Calu3 (cell line): ENCODE data around the gene GRIN1. TPM values are rescaled to one million over a fixed set of nuclear protein-coding genes. Genes with fewer than 3 reads are reported as not detected.

ENCODE experiments used
- BruUV-seq: library from RNA; stranded (reverse); fragments of 400-500 nt; replicated peaks from 2 replicates; lab custom pipeline; 2021; lab: Mats Ljungman, UMichigan
- CTCF ChIA-PET: fragments of 300-600 bp; sonication (Branson Sonifier 250); formaldehyde crosslinking; loops from one replicate; lab custom pipeline; 2022; ENCODE audit warnings: antibody characterized with exemption; lab: Charles Lee
- DNase-seq: peaks from one replicate; pipeline ENCODE4 v3.0.0; 2022
- H3K27ac Mint-ChIP-seq: one replicate; pipeline ENCODE4 v1.8.0; 2022; ENCODE audit warnings: mixed read lengths; ENCODE audit not compliant: unreplicated experiment
- H3K27me3 Mint-ChIP-seq: one replicate; pipeline ENCODE4 v1.8.0; 2022; ENCODE audit warnings: mixed read lengths; ENCODE audit not compliant: unreplicated experiment
- H3K36me3 Mint-ChIP-seq: one replicate; pipeline ENCODE4 v1.8.0; 2022; ENCODE audit warnings: mild to moderate bottlenecking, moderate library complexity, mixed read lengths; ENCODE audit not compliant: insufficient read depth, unreplicated experiment
- H3K4me1 Mint-ChIP-seq: one replicate; pipeline ENCODE4 v1.8.0; 2022; ENCODE audit warnings: mild to moderate bottlenecking, low read depth, mixed read lengths; ENCODE audit not compliant: unreplicated experiment
- H3K4me3 Mint-ChIP-seq: one replicate; pipeline ENCODE4 v1.8.0; 2022; ENCODE audit warnings: mild to moderate bottlenecking, low read depth, moderate library complexity, mixed read lengths; ENCODE audit not compliant: unreplicated experiment
- H3K9me3 Mint-ChIP-seq: one replicate; pipeline ENCODE4 v1.8.0; 2022; ENCODE audit warnings: low read depth, mixed read lengths; ENCODE audit not compliant: unreplicated experiment
- CTCF ChIP-seq: fragments of 200-600 bp; IDR thresholded peaks from one replicate; pipeline ENCODE4 v1.8.0; 2022; ENCODE audit warnings: antibody characterized with exemption; ENCODE audit not compliant: unreplicated experiment
- intact Hi-C: fragments of 100-400 bp; cut with micrococcal nuclease; formaldehyde crosslinking; loops from one replicate; pipeline ENCODE4 v1.10.0; 2022; ENCODE audit not compliant: unreplicated experiment
- total RNA-seq: library from RNA; stranded (reverse); gene quantifications from 2 replicates; pipeline ENCODE4 v1.2.3, GENCODE V29; 2022

Gene GRIN1
- total RNA-seq, 1 experiment from 2014 or later: 0.54 TPM

- Mint-ChIP-seq H3K27ac (no peak overlapping the region), H3K4me1 (peaks cover 9% of the 10 kb centered on the region), H3K36me3 (peaks cover 8% of the 10 kb centered on the region), H3K4me3 (no peak overlapping the region), H3K27me3 (peaks cover 11% of the 10 kb centered on the region), H3K9me3 (no peaks in the 10 kb centered on the region)
- DNase-seq: peak; percentile 51
- no peak for TF ChIP-seq CTCF
- CTCF ChIA-PET: interaction anchor here (0.5 to 1.3 kb wide), 5 partner anchors 45 to 90 kb away, joined by 3 to 8 read pairs (median 3); partner anchors contain the start of gene RNF224
- BruUV-seq: no TSS peak
- intact Hi-C loops: loop anchor here (5.0 kb wide), 1 partner anchor 51 kb away; the partner anchor contains the start of genes CYSRT1 and RNF224
Measured at GRCh38 chr9:137176302-137177182, 37.6 kb downstream of the GRIN1 start.

- CTCF ChIA-PET: no interaction called here
- peaks cover 9% of the 10 kb centered on the region for H3K4me1 Mint-ChIP-seq
Measured at GRCh38 chr9:137178201-137178938, 39.4 kb downstream of the GRIN1 start.

GRCh38 chr9:137178939-137179630, 40.1 kb downstream of the GRIN1 start:
- DNase-seq: no peak
- Mint-ChIP-seq H3K27ac (no peak overlapping the region), H3K4me3 (no peak overlapping the region), H3K9me3 (no peaks in the 10 kb centered on the region), H3K36me3 (peaks cover 14% of the 10 kb centered on the region), H3K4me1 (peaks cover 9% of the 10 kb centered on the region), H3K27me3 (no peaks in the 10 kb centered on the region)
- no TSS peak for BruUV-seq
- intact Hi-C loops: loop anchor here (5.0 kb wide), 1 partner anchor 48 kb away; the partner anchor contains the start of genes CYSRT1 and RNF224
- CTCF ChIA-PET: no interaction called here
- TF ChIP-seq CTCF: no peak

More at GRCh38 chr9:137178201-137178938, 39.4 kb downstream of the GRIN1 start:
- Mint-ChIP-seq H3K27ac (no peak overlapping the region), H3K36me3 (peaks cover 11% of the 10 kb centered on the region), H3K9me3 (no peaks in the 10 kb centered on the region), H3K27me3 (peaks cover 4% of the 10 kb centered on the region), H3K4me3 (no peak overlapping the region)
- TF ChIP-seq CTCF: no peak
- BruUV-seq: no TSS peak
- intact Hi-C loops: loop anchor here (5.0 kb wide), 1 partner anchor 49 kb away; the partner anchor contains the start of genes CYSRT1 and RNF224
- no peak for DNase-seq

GRCh38 chr9:137179761-137180160, 40.8 kb downstream of the GRIN1 start:
- TF ChIP-seq CTCF: no peak

More at GRCh38 chr9:137179761-137180160, 40.8 kb downstream of the GRIN1 start:
- no peaks in the 10 kb centered on the region for H3K27me3 Mint-ChIP-seq
- H3K4me1 Mint-ChIP-seq: peaks cover 9% of the 10 kb centered on the region
- H3K36me3 Mint-ChIP-seq: peaks cover 19% of the 10 kb centered on the region
- no peaks in the 10 kb centered on the region for H3K9me3 Mint-ChIP-seq
- no peak overlapping the region for H3K4me3 Mint-ChIP-seq
- intact Hi-C loops: loop anchor here (5.0 kb wide), 1 partner anchor 48 kb away; the partner anchor contains the start of genes CYSRT1 and RNF224
- H3K27ac Mint-ChIP-seq: no peak overlapping the region
- no peak for DNase-seq
- CTCF ChIA-PET: no interaction called here
- BruUV-seq: no TSS peak
